Measurements from ENCODE around the gene SRSF11.

Gene SRSF11

GRCh38 chr1:70195342-70195741 is 25.8 kb upstream of the SRSF11 start:
- H3K4me3 ChIP-seq (ENCODE audit: low read length): no peak overlapping the region
- no peaks in the 10 kb centered on the region for H3K27me3 ChIP-seq (ENCODE audit: control insufficient read depth, low read length)
- 0 out of 2 replicates have a peak, but pooled peaks cover 5% of the 10 kb centered on the region for H3F3A ChIP-seq (ENCODE audit: control insufficient read depth, insufficient read depth)
- no peaks in the 10 kb centered on the region for H3K9me2 ChIP-seq (replicated peaks; ENCODE audit: control insufficient read depth, low read length)
- peaks cover 4% of the 10 kb centered on the region for H3K36me3 ChIP-seq (ENCODE audit: control insufficient read depth, low read length)
- no peaks in the 10 kb centered on the region for H4K20me1 ChIP-seq (ENCODE audit: control insufficient read depth, insufficient read depth, low read depth, low read length)
- H3K4me1 ChIP-seq (ENCODE audit: control insufficient read depth, low read length): no peaks in the 10 kb centered on the region
- no peak overlapping the region for H3K27ac ChIP-seq (ENCODE audit: low read depth, low read length)
- H3K9me3 ChIP-seq (ENCODE audit: control insufficient read depth, insufficient read depth, low read length): no peaks in the 10 kb centered on the region
- TF ChIP-seq EZH2phosphoT487 (IDR thresholded peaks at IDR 0.05; ENCODE audit: borderline replicate concordance, low read length) (no peak), CTCF (IDR thresholded peaks at IDR 0.05; ENCODE audit: low read depth, low read length, poor library complexity, severe bottlenecking) (no peak)
- H3K4me2 ChIP-seq (ENCODE audit: low read length): no peak overlapping the region
- H3K79me2 ChIP-seq (ENCODE audit: control insufficient read depth, low read length): peaks cover 93% of the 10 kb centered on the region

- Histone ChIP-seq H3K36me3 (ENCODE audit: control insufficient read depth, low read length) (peaks cover 4% of the 10 kb centered on the region), H3K9me2 (replicated peaks; ENCODE audit: control insufficient read depth, low read length) (no peaks in the 10 kb centered on the region), H3K79me2 (ENCODE audit: control insufficient read depth, low read length) (peaks cover 95% of the 10 kb centered on the region), H3K4me3 (ENCODE audit: low read length) (no peak overlapping the region), H3K27ac (ENCODE audit: low read depth, low read length) (no peak overlapping the region), H3K4me1 (ENCODE audit: control insufficient read depth, low read length) (no peaks in the 10 kb centered on the region), H3F3A (ENCODE audit: control insufficient read depth, insufficient read depth) (0 out of 2 replicates have a peak, but pooled peaks cover 5% of the 10 kb centered on the region), H3K27me3 (ENCODE audit: control insufficient read depth, low read length) (no peaks in the 10 kb centered on the region), H4K20me1 (ENCODE audit: control insufficient read depth, insufficient read depth, low read depth, low read length) (no peaks in the 10 kb centered on the region), H3K9me3 (ENCODE audit: control insufficient read depth, insufficient read depth, low read length) (no peaks in the 10 kb centered on the region), H3K4me2 (ENCODE audit: low read length) (no peak overlapping the region)
- TF ChIP-seq CTCF (IDR thresholded peaks at IDR 0.05; ENCODE audit: low read depth, low read length, poor library complexity, severe bottlenecking) (no peak), EZH2phosphoT487 (IDR thresholded peaks at IDR 0.05; ENCODE audit: borderline replicate concordance, low read length) (no peak)
These were observed 24.8 kb upstream of the SRSF11 start for GRCh38 chr1:70196333-70196732.

DNA sequence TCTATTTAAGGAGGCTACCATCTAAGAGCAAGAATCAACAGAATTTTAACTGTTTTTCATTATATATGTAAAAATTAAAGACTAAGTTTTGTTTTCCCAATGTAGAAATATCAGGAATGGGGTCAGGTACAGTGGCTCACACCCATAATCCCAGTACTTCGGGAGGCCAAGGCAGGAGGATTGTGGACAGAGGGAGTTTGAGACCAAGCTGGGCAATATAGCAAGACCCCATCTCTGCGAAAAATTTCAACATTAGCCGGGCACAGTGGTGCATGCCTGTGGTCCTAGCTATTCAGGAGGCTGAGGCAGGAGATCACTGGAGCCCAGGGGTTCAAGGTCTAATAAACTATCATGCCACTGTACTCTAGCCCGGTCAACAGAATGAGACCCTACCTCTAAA is 21.1 kb upstream of the SRSF11 start:
- 0 out of 2 replicates have a peak, but pooled peaks cover 5% of the 10 kb centered on the region for H3F3A ChIP-seq (ENCODE audit: control insufficient read depth, insufficient read depth)
- no peaks in the 10 kb centered on the region for H3K27me3 ChIP-seq (ENCODE audit: control insufficient read depth, low read length)
- peaks cover 8% of the 10 kb centered on the region for H3K36me3 ChIP-seq (ENCODE audit: control insufficient read depth, low read length)
- H3K4me3 ChIP-seq (ENCODE audit: low read length): no peak overlapping the region
- H3K4me2 ChIP-seq (ENCODE audit: low read length): no peak overlapping the region
- peaks cover 24% of the 10 kb centered on the region for H3K4me1 ChIP-seq (ENCODE audit: control insufficient read depth, low read length)
- H3K9me3 ChIP-seq (ENCODE audit: control insufficient read depth, insufficient read depth, low read length): no peaks in the 10 kb centered on the region
- TF ChIP-seq EZH2phosphoT487 (IDR thresholded peaks at IDR 0.05; ENCODE audit: borderline replicate concordance, low read length): no peak
- TF ChIP-seq CTCF (IDR thresholded peaks at IDR 0.05; ENCODE audit: low read depth, low read length, poor library complexity, severe bottlenecking): no peak
- no peaks in the 10 kb centered on the region for H4K20me1 ChIP-seq (ENCODE audit: control insufficient read depth, insufficient read depth, low read depth, low read length)
- H3K27ac ChIP-seq (ENCODE audit: low read depth, low read length): no peak overlapping the region
- peaks cover 96% of the 10 kb centered on the region for H3K79me2 ChIP-seq (ENCODE audit: control insufficient read depth, low read length)
- H3K9me2 ChIP-seq (replicated peaks; ENCODE audit: control insufficient read depth, low read length): no peaks in the 10 kb centered on the region

All from DOHH2 (cell line).